ENCODE measurements around the gene ESRRG. TPM values are rescaled to one million over a fixed set of nuclear protein-coding genes. Genes with fewer than 3 reads are reported as not detected.

Gene ESRRG
- total and polyA plus RNA-seq, 2 donors (not counting 1 experiment from before 2014, with no cell fraction given), result 0.06 TPM; not detected in 1

DNA sequence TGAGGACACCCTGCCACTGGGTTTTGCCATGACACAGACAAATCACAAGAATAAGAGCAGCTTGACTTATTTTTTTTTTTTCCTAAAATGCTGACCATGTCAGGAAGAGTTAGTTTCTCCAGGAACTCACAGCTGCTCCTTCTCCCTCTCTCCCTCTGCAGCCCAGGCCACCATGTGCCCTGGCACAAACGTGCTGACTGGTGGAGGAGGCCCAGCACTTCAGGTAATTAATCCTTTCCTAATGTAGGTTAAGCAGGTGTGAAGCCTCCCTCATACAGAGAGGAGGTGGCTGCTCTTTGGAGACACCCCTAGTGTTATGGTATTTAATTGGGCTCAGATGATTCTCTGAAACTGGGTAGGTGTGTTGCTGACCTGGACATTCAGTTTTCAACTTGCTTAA, 170.2 kb downstream of the ESRRG start:
- Mint-ChIP-seq H3K27ac (no peak overlapping the region), H3K4me3 (no peak overlapping the region), H3K9me3 (ENCODE audit: insufficient read depth) (no peaks in the 10 kb centered on the region), H3K4me1 (no peaks in the 10 kb centered on the region), H3K27me3 (no peaks in the 10 kb centered on the region)
- no peaks in the 10 kb centered on the region for H3K4me1 ChIP-seq (ENCODE audit: control insufficient read depth in 2 of 2, insufficient read depth in 2 of 2, low read length in 2 of 2)
- WGBS (ENCODE audit: insufficient coverage), result no CpG with 5 or more reads among the region's 1 CpG
- intact Hi-C loops (cut with micrococcal nuclease), result no loop called here
- ChIA-PET CTCF (no interaction called here), POLR2A (no interaction called here)
- H3K79me2 ChIP-seq (ENCODE audit: control insufficient read depth, insufficient read depth, low read length), result no peaks in the 10 kb centered on the region
- H3K36me3 ChIP-seq (replicated peaks in 1 of 2; ENCODE audit: control extremely low read depth in 1 of 2, control insufficient read depth in 1 of 2, extremely low read depth in 1 of 2, insufficient read depth in 2 of 2, low read length in 1 of 2), result no peaks in the 10 kb centered on the region
- no peak overlapping the region for H3K9ac ChIP-seq (ENCODE audit: low read length)
- no peaks in the 10 kb centered on the region for H4K20me1 ChIP-seq (ENCODE audit: control insufficient read depth, insufficient read depth, low read length, poor library complexity, severe bottlenecking)
- H3K9me3 ChIP-seq (ENCODE audit: control extremely low read depth in 1 of 3, control insufficient read depth in 2 of 3, insufficient read depth in 1 of 3, low read length in 2 of 3), result no peaks in the 10 kb centered on the region
- ATAC-seq (ENCODE audit: low read depth) (no peak), DNase-seq (no peak)
- H3K27ac ChIP-seq (ENCODE audit: low read length in 2 of 2), result no peak overlapping the region
- no peak for TF ChIP-seq EZH2 (IDR thresholded peaks at IDR 0.05; ENCODE audit: borderline replicate concordance, insufficient read depth, low read depth, low read length, poor library complexity, severe bottlenecking)
- TF ChIP-seq, protein P1, sequence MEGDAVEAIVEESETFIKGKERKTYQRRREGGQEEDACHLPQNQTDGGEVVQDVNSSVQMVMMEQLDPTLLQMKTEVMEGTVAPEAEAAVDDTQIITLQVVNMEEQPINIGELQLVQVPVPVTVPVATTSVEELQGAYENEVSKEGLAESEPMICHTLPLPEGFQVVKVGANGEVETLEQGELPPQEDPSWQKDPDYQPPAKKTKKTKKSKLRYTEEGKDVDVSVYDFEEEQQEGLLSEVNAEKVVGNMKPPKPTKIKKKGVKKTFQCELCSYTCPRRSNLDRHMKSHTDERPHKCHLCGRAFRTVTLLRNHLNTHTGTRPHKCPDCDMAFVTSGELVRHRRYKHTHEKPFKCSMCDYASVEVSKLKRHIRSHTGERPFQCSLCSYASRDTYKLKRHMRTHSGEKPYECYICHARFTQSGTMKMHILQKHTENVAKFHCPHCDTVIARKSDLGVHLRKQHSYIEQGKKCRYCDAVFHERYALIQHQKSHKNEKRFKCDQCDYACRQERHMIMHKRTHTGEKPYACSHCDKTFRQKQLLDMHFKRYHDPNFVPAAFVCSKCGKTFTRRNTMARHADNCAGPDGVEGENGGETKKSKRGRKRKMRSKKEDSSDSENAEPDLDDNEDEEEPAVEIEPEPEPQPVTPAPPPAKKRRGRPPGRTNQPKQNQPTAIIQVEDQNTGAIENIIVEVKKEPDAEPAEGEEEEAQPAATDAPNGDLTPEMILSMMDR (IDR thresholded peaks at IDR 0.05), result no peak
- no peak overlapping the region for H2AFZ ChIP-seq (ENCODE audit: insufficient read depth, low read depth, low read length, poor library complexity, severe bottlenecking)
- H3K4me3 ChIP-seq (ENCODE audit: control extremely low read depth in 1 of 5, extremely low read depth in 1 of 5, insufficient read depth in 1 of 5, low read depth in 2 of 5, low read length in 4 of 5), result no peak overlapping the region
- H3K27me3 ChIP-seq (replicated peaks in 1 of 4; ENCODE audit: control extremely low read depth in 1 of 4, control insufficient read depth in 3 of 4, insufficient read depth in 4 of 4, low read length in 3 of 4), result no peaks in the 10 kb centered on the region
- no peak overlapping the region for H3K4me2 ChIP-seq (replicated peaks; ENCODE audit: low read depth, low read length, poor library complexity, severe bottlenecking)

DNA sequence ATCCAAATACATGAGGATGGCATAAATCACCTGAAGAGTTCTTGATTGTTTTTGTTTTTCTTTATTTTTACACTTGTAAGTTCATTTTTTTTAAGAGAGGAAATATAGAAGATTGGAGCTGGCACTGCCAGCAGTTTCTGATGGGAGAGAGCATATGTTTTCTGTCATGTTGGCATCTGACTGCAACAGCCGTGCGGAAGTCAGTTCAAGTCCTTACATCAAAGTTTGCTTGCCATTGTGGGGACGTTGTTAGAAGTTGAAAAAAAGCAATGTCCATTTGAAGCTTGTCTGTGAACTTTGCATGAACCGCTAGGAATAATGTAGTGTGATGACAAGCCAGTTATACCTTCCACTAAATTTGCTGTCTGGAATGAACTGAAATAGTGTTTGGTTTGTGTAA, 173.4 kb downstream of the ESRRG start:
- no peak for TF ChIP-seq EZH2 (IDR thresholded peaks at IDR 0.05; ENCODE audit: borderline replicate concordance, insufficient read depth, low read depth, low read length, poor library complexity, severe bottlenecking)
- TF ChIP-seq, protein P1 (IDR thresholded peaks at IDR 0.05), result no peak
- CTCF ChIA-PET, result no interaction called here
- intact Hi-C loops (cut with micrococcal nuclease), result no loop called here

More for the DNA sequence above, 173.4 kb downstream of the ESRRG start:
- H3K4me1 ChIP-seq (ENCODE audit: control insufficient read depth in 2 of 2, insufficient read depth in 2 of 2, low read length in 2 of 2), result no peaks in the 10 kb centered on the region
- no peak overlapping the region for H3K4me2 ChIP-seq (replicated peaks; ENCODE audit: low read depth, low read length, poor library complexity, severe bottlenecking)
- no peak overlapping the region for H3K4me3 ChIP-seq (ENCODE audit: control extremely low read depth in 1 of 5, extremely low read depth in 1 of 5, insufficient read depth in 1 of 5, low read depth in 2 of 5, low read length in 4 of 5)
- no peak overlapping the region for H3K27ac ChIP-seq (ENCODE audit: low read length in 2 of 2)
- ATAC-seq (ENCODE audit: low read depth) (no peak), DNase-seq (no peak)
- no peaks in the 10 kb centered on the region for H3K9me3 Mint-ChIP-seq (ENCODE audit: insufficient read depth)
- H2AFZ ChIP-seq (ENCODE audit: insufficient read depth, low read depth, low read length, poor library complexity, severe bottlenecking), result no peak overlapping the region
- H3K4me1 Mint-ChIP-seq, result no peaks in the 10 kb centered on the region
- no peak overlapping the region for H3K9ac ChIP-seq (ENCODE audit: low read length)
- POLR2A ChIA-PET, result no interaction called here
- H3K4me3 Mint-ChIP-seq, result no peak overlapping the region
- no peak overlapping the region for H3K27ac Mint-ChIP-seq
- no peaks in the 10 kb centered on the region for H3K9me3 ChIP-seq (ENCODE audit: control extremely low read depth in 1 of 3, control insufficient read depth in 2 of 3, insufficient read depth in 1 of 3, low read length in 2 of 3)
- no CpG with 5 or more reads among the region's 4 CpGs for WGBS (ENCODE audit: insufficient coverage)
- H3K27me3 Mint-ChIP-seq, result no peaks in the 10 kb centered on the region
- no peaks in the 10 kb centered on the region for H3K36me3 ChIP-seq (replicated peaks in 1 of 2; ENCODE audit: control extremely low read depth in 1 of 2, control insufficient read depth in 1 of 2, extremely low read depth in 1 of 2, insufficient read depth in 2 of 2, low read length in 1 of 2)
- H3K27me3 ChIP-seq (replicated peaks in 1 of 4; ENCODE audit: control extremely low read depth in 1 of 4, control insufficient read depth in 3 of 4, insufficient read depth in 4 of 4, low read length in 3 of 4), result no peaks in the 10 kb centered on the region
- no peaks in the 10 kb centered on the region for H4K20me1 ChIP-seq (ENCODE audit: control insufficient read depth, insufficient read depth, low read length, poor library complexity, severe bottlenecking)
- H3K79me2 ChIP-seq (ENCODE audit: control insufficient read depth, insufficient read depth, low read length), result no peaks in the 10 kb centered on the region
